Tibial nerve (tissue), 4 donors: Measurements from ENCODE around the gene HOXC13. TPM values are rescaled to one million over a fixed set of nuclear protein-coding genes. Genes with fewer than 3 reads are reported as not detected.

Experiments
- DNase-seq, 2 donors: peaks; one replicate each; pipeline ENCODE4 v3.0.0-alpha.2; 2019; ENCODE audit warnings: low spot score in 2 of 2
- H3K27ac ChIP-seq, 4 donors: fragments of 200-600 bp; sonication (generic) in 3 of 4; one replicate each; pipeline ENCODE4 v1.5.1; 2017 to 2019; ENCODE audit warnings: mild to moderate bottlenecking in 1 of 4
- H3K27me3 ChIP-seq, 2 donors: fragments of 200-600 bp; sonication (generic) in 1 of 2; one replicate each; pipeline versions ENCODE4 v1.5.1 to v1.6.0; 2017 to 2019
- H3K36me3 ChIP-seq, 3 donors: fragments of 200-600 bp; sonication (generic); one replicate each; pipeline ENCODE4 v1.5.1; 2018 to 2019
- H3K4me1 ChIP-seq, 4 donors: fragments of 200-600 bp; sonication (generic) in 3 of 4; one replicate each; pipeline ENCODE4 v1.5.1; 2017 to 2019
- H3K4me3 ChIP-seq, 4 donors: fragments of 200-600 bp; sonication (generic) in 3 of 4; one replicate each; pipeline ENCODE4 v1.5.1; 2017 to 2019; ENCODE audit warnings: mild to moderate bottlenecking in 1 of 4, moderate library complexity in 1 of 4
- H3K9me3 ChIP-seq, 4 donors: fragments of 200-600 bp; sonication (generic) in 3 of 4; one replicate each; pipeline ENCODE4 v1.5.1; 2017 to 2019
- CTCF ChIP-seq, 5 experiments: fragments of 200-600 bp in 3 of 5; fragments of 450-650 bp in 2 of 5; sonication (generic) in 3 of 5; IDR thresholded peaks; one replicate each; pipeline ENCODE4 v1.5.1; 2016 to 2019; ENCODE audit warnings: antibody characterized with exemption in 5 of 5, mild to moderate bottlenecking in 3 of 5, moderate library complexity in 2 of 5
- EP300 ChIP-seq, 2 donors: sonication (generic); formaldehyde crosslinking; IDR thresholded peaks; one replicate each; pipeline ENCODE4 v1.6.1; 2017; ENCODE audit warnings: antibody characterized with exemption in 2 of 2, mild to moderate bottlenecking in 1 of 2
- POLR2A ChIP-seq, 2 donors: fragments of 450-650 bp; IDR thresholded peaks; one replicate each; pipeline ENCODE4 v1.6.1; 2017; ENCODE audit warnings: antibody characterized with exemption in 2 of 2, mild to moderate bottlenecking in 2 of 2, moderate library complexity in 2 of 2
- WGBS, 2 donors: methylation state at CpG; one replicate each; pipeline ENCODE4 v1.1.5; 2018; 5-methylcytosine and 5-hydroxymethylcytosine counted together
- total RNA-seq, 4 donors: library from RNA; depleted of rRNA; stranded (reverse); fragments of >200 nt; gene quantifications; one replicate each; pipeline ENCODE4 v1.1.0, GENCODE V29; 2016

Gene HOXC13
- total RNA-seq, 4 donors from 2014 or later: not detected

DNA sequence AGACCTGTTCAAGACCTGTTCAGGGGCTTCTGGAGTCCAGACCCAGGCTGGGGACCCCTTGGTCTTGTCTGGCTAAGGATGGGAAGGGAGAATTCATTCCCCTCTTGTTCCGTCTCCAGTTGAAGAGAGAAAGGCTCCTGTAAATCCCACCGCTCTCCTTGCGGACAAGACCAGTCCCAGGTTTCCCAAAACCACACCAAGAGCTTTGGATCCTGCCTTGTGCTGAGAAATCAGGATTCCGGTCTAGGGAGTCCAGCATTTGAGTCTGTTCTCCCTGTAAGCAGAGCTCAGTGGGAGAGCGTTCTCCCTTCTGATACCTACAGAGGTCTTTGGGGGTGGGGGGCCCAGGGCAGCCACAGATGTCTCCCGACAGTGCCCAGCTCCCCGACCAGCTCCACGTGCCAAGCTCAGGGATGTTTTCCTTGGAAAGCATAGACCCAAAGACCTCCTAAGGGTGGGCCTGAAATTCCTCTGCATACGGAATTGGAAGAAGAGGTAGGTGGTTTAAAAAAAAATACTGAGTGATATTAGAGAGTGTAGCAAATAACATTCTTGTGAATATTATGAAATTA lies 1.9 kb downstream of the HOXC13 start:
- 10 to 15% methylated on average over 9 of the region's 9 CpGs for WGBS, 2 donors
- Histone ChIP-seq H3K27ac (no peak overlapping the region), H3K4me1 (peaks cover 0 to 37% (median 2%) of the 10 kb centered on the region in 4 donors), H3K36me3 (no peaks in the 10 kb centered on the region), H3K9me3 (no peaks in the 10 kb centered on the region), H3K4me3 (no peak overlapping the region), H3K27me3 (peaks cover 11 to 100% of the 10 kb centered on the region in 2 donors)
- DNase-seq: no peak
- TF ChIP-seq POLR2A (IDR thresholded peaks at IDR 0.05) (no peak), CTCF (IDR thresholded peaks at IDR 0.05) (no peak), EP300 (IDR thresholded peaks at IDR 0.05) (no peak)

GRCh38 chr12:53941187-53941586 lies 2.6 kb downstream of the HOXC13 start:
- no peak for DNase-seq
- Histone ChIP-seq H3K27ac (no peak overlapping the region), H3K36me3 (no peaks in the 10 kb centered on the region), H3K27me3 (peaks cover 11 to 100% of the 10 kb centered on the region in 2 donors), H3K9me3 (no peaks in the 10 kb centered on the region), H3K4me1 (peaks cover 0 to 32% (median 0%) of the 10 kb centered on the region in 4 donors), H3K4me3 (no peak overlapping the region)
- TF ChIP-seq CTCF (IDR thresholded peaks at IDR 0.05) (no peak), POLR2A (IDR thresholded peaks at IDR 0.05) (no peak), EP300 (IDR thresholded peaks at IDR 0.05) (no peak)

DNA sequence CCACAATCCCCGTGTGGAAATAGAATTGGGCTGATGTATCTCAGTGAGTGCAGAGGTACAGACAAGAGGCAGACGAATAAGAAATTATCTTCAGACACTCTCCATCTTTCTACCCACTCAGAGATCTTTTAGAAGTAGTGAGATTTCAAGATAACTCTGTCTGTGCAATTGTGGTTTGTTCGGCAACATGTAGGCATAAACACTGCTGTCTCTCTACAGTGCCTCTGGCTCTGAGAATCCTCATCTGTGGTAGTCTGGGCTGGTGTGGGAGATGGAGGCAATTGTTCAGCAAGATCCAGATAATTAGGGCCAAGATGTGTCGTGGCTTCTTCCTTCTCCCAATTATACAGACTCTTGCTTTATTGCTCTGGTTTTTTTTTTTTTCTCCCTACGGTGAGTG lies 3.1 kb downstream of the HOXC13 start:
- DNase-seq: no peak
- WGBS, 2 donors: 16 to 22% methylated on average over 5 of the region's 5 CpGs
- Histone ChIP-seq H3K36me3 (no peaks in the 10 kb centered on the region), H3K27me3 (peaks cover 11 to 100% of the 10 kb centered on the region in 2 donors), H3K9me3 (no peaks in the 10 kb centered on the region), H3K27ac (no peak overlapping the region), H3K4me3 (no peak overlapping the region), H3K4me1 (peaks cover 0 to 32% (median 0%) of the 10 kb centered on the region in 4 donors)
- no peak for TF ChIP-seq POLR2A (IDR thresholded peaks at IDR 0.05)
- no peak for TF ChIP-seq CTCF (IDR thresholded peaks at IDR 0.05)

DNA sequence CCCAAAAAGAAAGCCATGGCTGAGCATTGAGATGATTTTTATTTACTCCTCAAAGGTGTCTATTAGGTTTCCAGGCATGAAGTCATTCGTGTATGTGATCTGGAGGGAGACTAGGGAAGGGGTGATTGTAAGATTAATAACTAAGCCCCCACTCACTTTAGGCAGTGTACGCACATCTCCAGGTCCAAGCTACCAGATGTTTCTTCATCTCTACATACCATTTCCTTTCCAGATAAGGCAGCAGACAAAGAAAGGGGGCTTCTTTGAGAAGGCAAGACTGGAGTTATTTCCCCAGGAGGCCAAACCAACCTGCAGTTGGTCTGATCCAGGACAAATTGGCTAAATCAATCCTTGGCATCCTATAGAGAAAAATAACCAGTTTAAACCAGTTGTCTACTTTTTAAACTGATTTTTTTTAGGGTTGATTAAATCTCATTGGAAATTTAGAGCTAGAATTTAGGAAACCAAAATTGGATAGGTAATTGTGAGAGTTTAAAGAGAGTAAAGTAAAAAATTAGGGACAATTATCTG lies 3.9 kb downstream of the HOXC13 start:
- Histone ChIP-seq H3K4me3 (no peak overlapping the region), H3K9me3 (no peaks in the 10 kb centered on the region), H3K36me3 (no peaks in the 10 kb centered on the region), H3K27ac (no peak overlapping the region), H3K27me3 (peaks cover 11 to 100% of the 10 kb centered on the region in 2 donors), H3K4me1 (peaks cover 0 to 32% (median 0%) of the 10 kb centered on the region in 4 donors)
- 18 to 29% methylated on average over 2 of the region's 2 CpGs for WGBS, 2 donors
- no peak for DNase-seq
- TF ChIP-seq POLR2A (IDR thresholded peaks at IDR 0.05): no peak
- no peak for TF ChIP-seq EP300 (IDR thresholded peaks at IDR 0.05)
- no peak for TF ChIP-seq CTCF (IDR thresholded peaks at IDR 0.05)

DNA sequence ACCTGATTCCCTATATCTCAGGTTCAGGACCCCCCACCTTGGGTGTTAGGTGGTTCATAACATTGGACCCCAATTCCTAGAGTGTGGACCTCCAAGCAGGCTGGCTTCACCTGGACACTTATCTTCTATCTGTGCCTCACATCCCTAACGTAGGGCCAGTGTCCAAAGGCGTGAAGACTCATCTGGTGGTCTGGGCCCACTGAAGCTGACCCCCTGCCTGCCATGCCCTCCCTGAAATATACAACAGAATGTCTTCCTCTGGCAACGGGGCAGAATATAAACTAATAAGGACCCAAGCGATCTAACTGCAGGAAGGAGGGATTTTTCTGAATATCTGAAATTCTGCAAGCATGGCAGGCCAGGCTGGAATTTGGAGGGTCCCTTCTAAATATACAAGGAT lies 5.6 kb downstream of the HOXC13 start:
- WGBS, 2 donors: 20 to 29% methylated on average over 4 of the region's 4 CpGs
- H3K9me3 ChIP-seq: no peaks in the 10 kb centered on the region
- peaks cover 0 to 17% (median 0%) of the 10 kb centered on the region in 4 donors for H3K4me1 ChIP-seq
- DNase-seq: no peak
- TF ChIP-seq EP300 (IDR thresholded peaks at IDR 0.05) (no peak), CTCF (IDR thresholded peaks at IDR 0.05) (no peak), POLR2A (IDR thresholded peaks at IDR 0.05) (no peak)
- H3K27me3 ChIP-seq: peaks cover 3 to 100% of the 10 kb centered on the region in 2 donors
- H3K4me3 ChIP-seq: no peak overlapping the region
- H3K36me3 ChIP-seq: no peaks in the 10 kb centered on the region
- H3K27ac ChIP-seq: no peak overlapping the region
